HepG2 (cell line): Measurements from ENCODE around the gene CUL4A. TPM values are rescaled to one million over a fixed set of nuclear protein-coding genes. Genes with fewer than 3 reads are reported as not detected.
A peak's percentile ranks its signal among the peaks of the same experiment; 100 is the strongest.

Experiments
- ATAC-seq: fragments of 200-7000 bp; cut with Tn5 transposase; 3 replicates; pipeline ENCODE4 v1.9.1; 2020; ENCODE audit warnings: mild to moderate bottlenecking, moderate library complexity
- BruUV-seq: library from RNA; stranded (reverse); fragments of 400-500 nt; replicated peaks from 2 replicates; lab custom pipeline; 2021; lab: Mats Ljungman, UMichigan
- CTCF ChIA-PET: fragments of 300-600 bp; formaldehyde crosslinking; extraction: SDS; loops from one replicate; lab custom pipeline; 2021; ENCODE audit warnings: low total read pairs, inconsistent platforms, low intra/inter-chr PET ratio; lab: Yijun Ruan, JAX
- POLR2A ChIA-PET: fragments of 350-600 bp; sonication (Branson Sonifier 250); formaldehyde crosslinking; loops from one replicate; lab custom pipeline; 2020; ENCODE audit warnings: antibody characterized with exemption, inconsistent platforms; lab: Yijun Ruan, JAX
- DNase-seq: peaks from one replicate; pipeline ENCODE4 v3.0.0-alpha.2; 2015; ENCODE audit warnings: low spot score
- FAIRE-seq: peaks from 3 replicates; lab custom pipeline; 2011; peaks lifted over from hg19 to GRCh38; lab: Jason Lieb, UNC
- H2AFZ ChIP-seq: one replicate; pipeline ENCODE4 v1.6.1; 2011; ENCODE audit warnings: low read length, inconsistent platforms
- H3K27ac ChIP-seq: fragments of 300-600 bp; 3 replicates; pipeline ENCODE4 v1.8.0; 2011; ENCODE audit warnings: mixed run types, mild to moderate bottlenecking, mixed read lengths, low read length, inconsistent platforms; ENCODE audit not compliant: insufficient read depth; ENCODE audit errors: extremely low read length
- H3K27me3 ChIP-seq, 2 experiments: fragments of 200-600 bp in 1 of 2; 2 replicates in 1 of 2; 3 replicates in 1 of 2; pipeline versions ENCODE4 v1.6.0 to v1.8.0; 2011; ENCODE audit warnings: low read length in 2 of 2, mild to moderate bottlenecking in 2 of 2, moderate library complexity in 2 of 2, inconsistent platforms in 1 of 2; ENCODE audit not compliant: insufficient read depth in 2 of 2, control insufficient read depth in 1 of 2
- H3K36me3 ChIP-seq, 2 experiments: fragments of 200-600 bp in 1 of 2; replicated peaks in 1 of 2; 2 replicates in 1 of 2; 3 replicates in 1 of 2; pipeline versions ENCODE4 v1.5.1 to v1.8.0; 2011; ENCODE audit warnings: low read length in 2 of 2, inconsistent platforms in 1 of 2; ENCODE audit not compliant: insufficient read depth in 2 of 2, control insufficient read depth in 1 of 2
- H3K4me1 ChIP-seq: 2 replicates; pipeline ENCODE4 v1.5.1; 2012; ENCODE audit warnings: low read length, inconsistent platforms; ENCODE audit not compliant: insufficient read depth
- H3K4me2 ChIP-seq: 2 replicates; pipeline ENCODE4 v1.6.0; 2011; ENCODE audit warnings: low read depth, low read length, inconsistent platforms
- H3K4me3 ChIP-seq, 3 experiments: fragments of 200-600 bp in 1 of 3; sonication (generic), shearing (Covaris generic) in 1 of 3; replicated peaks in 1 of 3; 2 replicates each; pipeline ENCODE4 v1.5.1; 2011 to 2016; ENCODE audit warnings: low read length in 3 of 3, inconsistent platforms in 2 of 3, low read depth in 2 of 3, mild to moderate bottlenecking in 2 of 3, control low read depth in 1 of 3, mixed read lengths in 1 of 3; ENCODE audit not compliant: insufficient read depth in 1 of 3
- H3K79me2 ChIP-seq: one replicate; pipeline ENCODE4 v1.6.1; 2011; ENCODE audit warnings: low read length, inconsistent platforms; ENCODE audit not compliant: insufficient read depth
- H3K9ac ChIP-seq: 2 replicates; pipeline ENCODE4 v1.6.0; 2011; ENCODE audit warnings: mild to moderate bottlenecking, low read depth, low read length, inconsistent platforms; ENCODE audit not compliant: insufficient read depth
- H3K9me3 ChIP-seq: 2 replicates; pipeline ENCODE4 v1.5.1; 2012; ENCODE audit warnings: mild to moderate bottlenecking, low read length
- H4K20me1 ChIP-seq: 2 replicates; pipeline ENCODE4 v1.6.0; 2011; ENCODE audit warnings: inconsistent platforms, mild to moderate bottlenecking, low read length, moderate library complexity; ENCODE audit not compliant: insufficient read depth
- ATF4 ChIP-seq, 2 experiments: fragments of 450-650 bp in 1 of 2; sonication (generic) in 1 of 2; formaldehyde crosslinking; IDR thresholded peaks; 2 replicates each; pipeline versions ENCODE4 v1.5.0 to v1.8.0; 2020 to 2022; ENCODE audit warnings: mild to moderate bottlenecking in 1 of 2, missing genetic modification reagents in 1 of 2
- HNF4A ChIP-seq: sonication (generic); formaldehyde crosslinking; IDR thresholded peaks from 2 replicates; pipeline ENCODE4 v1.4.0; 2020; ENCODE audit warnings: missing genetic modification reagents
- TOPORS ChIP-seq: sonication (generic); formaldehyde crosslinking; IDR thresholded peaks from 2 replicates; pipeline ENCODE4 v1.8.0; 2023; ENCODE audit warnings: mild to moderate bottlenecking, missing genetic modification reagents
- ZBTB38 ChIP-seq: sonication (generic); formaldehyde crosslinking; IDR thresholded peaks from 2 replicates; pipeline ENCODE4 v1.5.1; 2020; ENCODE audit warnings: mild to moderate bottlenecking, missing genetic modification reagents
- ZC3H13 ChIP-seq: sonication (generic); formaldehyde crosslinking; IDR thresholded peaks from 2 replicates; pipeline ENCODE4 v1.8.1; 2023; ENCODE audit warnings: mild to moderate bottlenecking, missing genetic modification reagents, moderate library complexity
- ZNF280B ChIP-seq: sonication (generic); formaldehyde crosslinking; IDR thresholded peaks from 2 replicates; pipeline ENCODE4 v1.5.0; 2020; ENCODE audit warnings: missing genetic modification reagents, mild to moderate bottlenecking, borderline replicate concordance
- ZNF317 ChIP-seq: sonication (generic); formaldehyde crosslinking; IDR thresholded peaks from 2 replicates; pipeline ENCODE4 v1.5.0; 2020; ENCODE audit warnings: mild to moderate bottlenecking, missing genetic modification reagents
- ZNF501 ChIP-seq: sonication (generic); formaldehyde crosslinking; IDR thresholded peaks from 2 replicates; pipeline ENCODE4 v1.5.1; 2020; ENCODE audit warnings: mild to moderate bottlenecking, moderate library complexity, missing genetic modification reagents
- ZNF607 ChIP-seq: sonication (generic); formaldehyde crosslinking; IDR thresholded peaks from 2 replicates; pipeline ENCODE4 v1.5.1; 2020; ENCODE audit warnings: missing genetic modification reagents, mild to moderate bottlenecking, borderline replicate concordance
- ZNF646 ChIP-seq: sonication (generic); formaldehyde crosslinking; IDR thresholded peaks from 2 replicates; pipeline ENCODE4 v1.9.0; 2021; ENCODE audit warnings: mild to moderate bottlenecking, missing genetic modification reagents
- WGBS: methylation state at CpG from one replicate; pipeline ENCODE4 v1.1.6; 2017; ENCODE audit warnings: low lambda C conversion rate; 5-methylcytosine and 5-hydroxymethylcytosine counted together
- in situ Hi-C: cut with HindIII; loops from 2 replicates; pipeline ENCODE4 v1.10.0; 2017; ENCODE audit warnings: low pct_unique_long_range_greater_than_20kb; ENCODE audit not compliant: extremely low pct_ligation_motif_present
- intact Hi-C: fragments of 100-400 bp; cut with micrococcal nuclease; formaldehyde crosslinking; loops from one replicate; pipeline ENCODE4 v1.10.0; 2022; ENCODE audit not compliant: unreplicated experiment
- polyA plus RNA-seq, 8 experiments: library from polyadenylated mRNA; depleted of rRNA in 3 of 8; stranded (reverse) in 7 of 8; unstranded in 1 of 8; fragments of >200 nt; fragmentation: Illumina TruSeq in 4 of 8; extraction: Trizol in 4 of 8; gene quantifications; 2 replicates each; pipeline versions ENCODE4 v1.2.1 to v1.2.3, GENCODE V29; 2011 to 2016; ENCODE audit warnings: low read depth in 4 of 8, missing spikeins in 1 of 8, mixed read lengths in 1 of 8; ENCODE audit not compliant: insufficient read depth in 1 of 8
- total RNA-seq, 5 experiments: library from RNA; depleted of rRNA; stranded (reverse); fragments of >200 nt; fragmentation: Illumina TruSeq; extraction: Trizol; gene quantifications; 2 replicates each; pipeline ENCODE4 v1.2.3, GENCODE V29; 2016; ENCODE audit warnings: low read depth in 1 of 5

The CUL4A gene
- total and polyA plus RNA-seq, 2 of the 13 experiments (the other 11 are each of a cell fraction or from before 2014, with no cell fraction given): 51.2 to 75.3 TPM

- Histone ChIP-seq H3K27ac (peak overlapping the region; percentile 57), H4K20me1 (peaks cover 53% of the 10 kb centered on the region), H3K9me3 (no peaks in the 10 kb centered on the region), H3K4me2 (peak overlapping the region; percentile 44), H3K9ac (0 out of 2 replicates have a peak overlapping the region, but pooled peaks have one; percentile 2), H3K36me3 (peaks cover 21 to 57% of the 10 kb centered on the region in 2 experiments), H3K79me2 (peaks cover 93% of the 10 kb centered on the region), H3K4me3 (peak overlapping the region in 1 of 3 experiments; percentile 3; a peak in 1 of 6 replicates), H3K27me3 (no peaks in the 10 kb centered on the region), H2AFZ (no peak overlapping the region), H3K4me1 (peaks cover 66% of the 10 kb centered on the region)
- BruUV-seq: no TSS peak
- peak; percentile 4; the same call in 2 of the 3 replicates for ATAC-seq
- CTCF ChIA-PET: interaction anchor here (1.1 kb wide), 1 partner anchor 184 kb away, joined by 5 read pairs; no protein-coding TSS in a partner anchor
- POLR2A ChIA-PET: interaction anchor here (1.0 to 1.1 kb wide), 4 partner anchors 9 to 95 kb away, joined by 3 to 8 read pairs (median 6); partner anchors contain the start of genes CUL4A and PCID2
- peak; percentile 28; the same call in 1 of the 2 replicates for TF ChIP-seq ZBTB38 (CRISPR knock-in tag)
- peak; percentile 10; the same call in 1 of the 2 replicates for TF ChIP-seq TOPORS (CRISPR knock-in tag)
- 0 out of 4 replicates have a peak, but pooled peaks of 1 of the 2 experiments have one; percentile 33 for TF ChIP-seq ATF4 (CRISPR knock-in tag; IDR thresholded peaks at IDR 0.05)
- no peak for TF ChIP-seq ZNF607 (CRISPR knock-in tag)
- TF ChIP-seq ZNF317 (CRISPR knock-in tag): no peak
- TF ChIP-seq HNF4A (CRISPR knock-in tag): 0 out of 2 replicates have a peak, but pooled peaks have one; percentile 9
- TF ChIP-seq ZNF501 (CRISPR knock-in tag): 0 out of 2 replicates have a peak, but pooled peaks have one; percentile 0
- TF ChIP-seq ZC3H13 (CRISPR knock-in tag): 0 out of 2 replicates have a peak, but pooled peaks have one; percentile 33
- 0 out of 2 replicates have a peak, but pooled peaks have one; percentile 23 for TF ChIP-seq ZNF646
- TF ChIP-seq ZNF280B (CRISPR knock-in tag): no peak
- no peak for FAIRE-seq
- in situ Hi-C loops: no loop called here
- intact Hi-C loops: no loop called here
- 72% methylated on average over 5 of the region's 14 CpGs for WGBS
- DNase-seq: no peak
These were observed 10.0 kb downstream of the CUL4A start for GRCh38 chr13:113219256-113219940.
